ENCODE measurements around the gene HJV. TPM values are rescaled to one million over a fixed set of nuclear protein-coding genes. Genes with fewer than 3 reads are reported as not detected.
A peak's percentile ranks its signal among the peaks of the same experiment; 100 is the strongest.

Gene HJV
- total RNA-seq, 1 experiment from 2014 or later = not detected

- no peak for DNase-seq (ENCODE audit: low read depth)
These were observed 27.7 kb downstream of the HJV start for GRCh38 chr1:145993618-145994390.

GRCh38 chr1:145992958-145993617, 28.4 kb downstream of the HJV start:
- no peak for DNase-seq (ENCODE audit: low read depth)

GRCh38 chr1:145992502-145992936, 29.0 kb downstream of the HJV start:
- DNase-seq (ENCODE audit: low read depth) = no peak

- DNase-seq (ENCODE audit: low read depth) = no peak
These were observed 29.7 kb downstream of the HJV start for GRCh38 chr1:145991735-145992412.

- no peak for DNase-seq (ENCODE audit: low read depth)
These were observed 31.2 kb downstream of the HJV start for GRCh38 chr1:145990249-145990855.

- no peak for DNase-seq (ENCODE audit: low read depth)
These were observed 32.8 kb downstream of the HJV start for GRCh38 chr1:145988773-145989172.

GRCh38 chr1:145987926-145988325, 33.6 kb downstream of the HJV start:
- no peak for DNase-seq (ENCODE audit: low read depth)

GRCh38 chr1:145986551-145986950, 35.0 kb downstream of the HJV start:
- DNase-seq (ENCODE audit: low read depth) = no peak

- DNase-seq (ENCODE audit: low read depth) = peak; percentile 60
These were observed 35.8 kb downstream of the HJV start for GRCh38 chr1:145985502-145986439.

- DNase-seq (ENCODE audit: low read depth) = no peak
These were observed 36.4 kb downstream of the HJV start for GRCh38 chr1:145985129-145985501.

- DNase-seq (ENCODE audit: low read depth) = no peak
These were observed 37.3 kb downstream of the HJV start for GRCh38 chr1:145983960-145984830.

GRCh38 chr1:145983206-145983675, 38.3 kb downstream of the HJV start:
- DNase-seq (ENCODE audit: low read depth) = peak; percentile 13

GRCh38 chr1:145982010-145982723, 39.4 kb downstream of the HJV start:
- DNase-seq (ENCODE audit: low read depth) = no peak

- DNase-seq (ENCODE audit: low read depth) = no peak
These were observed 41.0 kb downstream of the HJV start for GRCh38 chr1:145980457-145980994.

- DNase-seq (ENCODE audit: low read depth) = no peak
These were observed 41.6 kb downstream of the HJV start for GRCh38 chr1:145979746-145980456.

GRCh38 chr1:145978854-145979745, 42.4 kb downstream of the HJV start:
- DNase-seq (ENCODE audit: low read depth) = peak; percentile 98

- DNase-seq (ENCODE audit: low read depth) = no peak
These were observed 43.1 kb downstream of the HJV start for GRCh38 chr1:145978471-145978853.

Measured in Daoy (cell line).